ENCODE data around the gene MDM2. TPM values are rescaled to one million over a fixed set of nuclear protein-coding genes. Genes with fewer than 3 reads are reported as not detected.
A peak's percentile ranks its signal among the peaks of the same experiment; 100 is the strongest.

The MDM2 gene
- total and polyA plus RNA-seq, 9 of the 15 experiments (the other 6 are each of a cell fraction or from before 2014, with no cell fraction given), result 13.6 to 100 (median 49.0) TPM

GRCh38 chr12:68807576-68808387 is at the start of gene MDM2 (continued):
- TF ChIP-seq KLF1 (tag; IDR thresholded peaks at IDR 0.05) (peak; percentile 45; the same call in 1 of the 2 replicates), ADNP (tag; IDR thresholded peaks at IDR 0.05) (peak; percentile 75; the same call in 1 of the 2 replicates), MAFF (IDR thresholded peaks at IDR 0.05; ENCODE audit: low read length) (no peak), ZC3H11A (IDR thresholded peaks at IDR 0.05; ENCODE audit: low read depth, low read length) (no peak), NELFE (IDR thresholded peaks at IDR 0.05; ENCODE audit: insufficient read depth, insufficient read length) (no peak), ZNF134 (CRISPR knock-in tag; conservative IDR thresholded peaks at IDR 0.05) (no peak), MEF2D (tag; conservative IDR thresholded peaks at IDR 0.05; ENCODE audit: low read depth) (no peak; the same call in 1 of the 2 replicates), CGGBP1 (CRISPR knock-in tag; IDR thresholded peaks at IDR 0.05) (no peak), ZNF76 (CRISPR knock-in tag; IDR thresholded peaks at IDR 0.05; ENCODE audit: borderline replicate concordance) (peak; percentile 69), CREB3L1 (IDR thresholded peaks at IDR 0.05; ENCODE audit: borderline replicate concordance, low read depth) (no peak; the same call in 1 of the 2 replicates), SIN3A (IDR thresholded peaks at IDR 0.05; ENCODE audit: borderline replicate concordance in 2 of 2, control insufficient read depth in 1 of 2, low read depth in 2 of 2, low read length in 2 of 2) (peak; percentile 26 to 70; a peak in 2 of 4 replicates), HCFC1 (IDR thresholded peaks at IDR 0.05; ENCODE audit: low read depth, low read length) (peak; percentile 70), MECOM (CRISPR knock-in tag; IDR thresholded peaks at IDR 0.05) (no peak; the same call in 1 of the 2 replicates), ZNF133 (CRISPR knock-in tag; IDR thresholded peaks at IDR 0.05) (0 out of 2 replicates have a peak, but pooled peaks have one; percentile 8), RBM14 (IDR thresholded peaks at IDR 0.05; ENCODE audit: borderline replicate concordance, insufficient read depth, low read depth, low read length) (peak; percentile 89; the same call in 1 of the 2 replicates), DLX4 (CRISPR knock-in tag; IDR thresholded peaks at IDR 0.05) (no peak), NFIC (IDR thresholded peaks at IDR 0.05) (peak; percentile 100), EZH2 (IDR thresholded peaks at IDR 0.05; ENCODE audit: borderline replicate concordance, low read depth, low read length) (no peak)
- TF ChIP-seq, protein P1, sequence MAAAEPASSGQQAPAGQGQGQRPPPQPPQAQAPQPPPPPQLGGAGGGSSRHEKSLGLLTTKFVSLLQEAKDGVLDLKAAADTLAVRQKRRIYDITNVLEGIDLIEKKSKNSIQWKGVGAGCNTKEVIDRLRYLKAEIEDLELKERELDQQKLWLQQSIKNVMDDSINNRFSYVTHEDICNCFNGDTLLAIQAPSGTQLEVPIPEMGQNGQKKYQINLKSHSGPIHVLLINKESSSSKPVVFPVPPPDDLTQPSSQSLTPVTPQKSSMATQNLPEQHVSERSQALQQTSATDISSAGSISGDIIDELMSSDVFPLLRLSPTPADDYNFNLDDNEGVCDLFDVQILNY (CRISPR knock-in tag; IDR thresholded peaks at IDR 0.05), result no peak

Data from K562 (cell line).